ENCODE measurements around the gene C19orf81.

- TF ChIP-seq JUNB (CRISPR knock-in tag; IDR thresholded peaks at IDR 0.05; ENCODE audit: borderline replicate concordance) (no peak), DBP (CRISPR knock-in tag; IDR thresholded peaks at IDR 0.05; ENCODE audit: not compliant biosample characterization) (no peak), KDM6A (CRISPR knock-in tag; IDR thresholded peaks at IDR 0.05; ENCODE audit: low read depth) (no peak), ARID2 (CRISPR knock-in tag; IDR thresholded peaks at IDR 0.05; ENCODE audit: borderline replicate concordance) (no peak), TFDP1 (CRISPR knock-in tag; IDR thresholded peaks at IDR 0.05; ENCODE audit: borderline replicate concordance) (no peak), ZFX (CRISPR knock-in tag; IDR thresholded peaks at IDR 0.05; ENCODE audit: low read depth) (no peak), SIN3A (IDR thresholded peaks at IDR 0.05; ENCODE audit: borderline replicate concordance, low read depth, low read length) (no peak), CTCF (CRISPR knock-in tag; IDR thresholded peaks at IDR 0.05) (no peak), ZBTB33 (CRISPR knock-in tag; IDR thresholded peaks at IDR 0.05) (no peak), THYN1 (CRISPR knock-in tag; IDR thresholded peaks at IDR 0.05; ENCODE audit: borderline replicate concordance, low read depth) (no peak), CBX5 (CRISPR knock-in tag; IDR thresholded peaks at IDR 0.05; ENCODE audit: borderline replicate concordance) (no peak)
These were observed 12.8 kb downstream of the C19orf81 start for GRCh38 chr19:50661766-50662650.

All from HepG2 (cell line).